ENCODE results near the gene HSD3B7.

The HSD3B7 gene

GRCh38 chr16:30972872-30973271, 12.1 kb upstream of the HSD3B7 start:
- no peaks in the 10 kb centered on the region for H3K4me1 ChIP-seq (ENCODE audit: control insufficient read depth, insufficient read depth, low read length)
- no peaks in the 10 kb centered on the region for H3K27me3 ChIP-seq (ENCODE audit: control insufficient read depth in 1 of 2, insufficient read depth in 2 of 2, low read length in 2 of 2)
- no peak overlapping the region for H3K4me3 ChIP-seq (ENCODE audit: low read length in 2 of 2)

GRCh38 chr16:30974348-30974747, 10.7 kb upstream of the HSD3B7 start:
- no peak overlapping the region for H3K27ac ChIP-seq (ENCODE audit: low read length)
- no peak overlapping the region for H3K4me3 ChIP-seq (ENCODE audit: low read length in 2 of 2)
- H3K9me3 ChIP-seq (ENCODE audit: control insufficient read depth in 2 of 2, low read length in 2 of 2), result no peaks in the 10 kb centered on the region
- no peaks in the 10 kb centered on the region for H3K4me1 ChIP-seq (ENCODE audit: control insufficient read depth, insufficient read depth, low read length)
- peaks cover 57 to 60% of the 10 kb centered on the region in 2 donors for H3K36me3 ChIP-seq (ENCODE audit: control insufficient read depth in 2 of 2, insufficient read depth in 2 of 2, low read length in 2 of 2)
- no peak overlapping the region for H3K9ac ChIP-seq (ENCODE audit: low read length in 2 of 2)
- H3K27me3 ChIP-seq (ENCODE audit: control insufficient read depth in 1 of 2, insufficient read depth in 2 of 2, low read length in 2 of 2), result no peaks in the 10 kb centered on the region

More at GRCh38 chr16:30972872-30973271, 12.1 kb upstream of the HSD3B7 start:
- H3K36me3 ChIP-seq (ENCODE audit: control insufficient read depth in 2 of 2, insufficient read depth in 2 of 2, low read length in 2 of 2), result peaks cover 61 to 62% of the 10 kb centered on the region in 2 donors
- H3K9ac ChIP-seq (ENCODE audit: low read length in 2 of 2), result no peak overlapping the region
- H3K27ac ChIP-seq (ENCODE audit: low read length), result no peak overlapping the region
- no peaks in the 10 kb centered on the region for H3K9me3 ChIP-seq (ENCODE audit: control insufficient read depth in 2 of 2, low read length in 2 of 2)

- Histone ChIP-seq H3K9me3 (ENCODE audit: control insufficient read depth in 2 of 2, low read length in 2 of 2) (no peaks in the 10 kb centered on the region), H3K9ac (ENCODE audit: low read length in 2 of 2) (no peak overlapping the region), H3K4me1 (ENCODE audit: control insufficient read depth, insufficient read depth, low read length) (no peaks in the 10 kb centered on the region), H3K4me3 (ENCODE audit: low read length in 2 of 2) (no peak overlapping the region), H3K36me3 (ENCODE audit: control insufficient read depth in 2 of 2, insufficient read depth in 2 of 2, low read length in 2 of 2) (peaks cover 51 to 54% of the 10 kb centered on the region in 2 donors), H3K27ac (ENCODE audit: low read length) (no peak overlapping the region), H3K27me3 (ENCODE audit: control insufficient read depth in 1 of 2, insufficient read depth in 2 of 2, low read length in 2 of 2) (no peaks in the 10 kb centered on the region)
These were observed 8.5 kb upstream of the HSD3B7 start for GRCh38 chr16:30976486-30976885.

- Histone ChIP-seq H3K9me3 (ENCODE audit: control insufficient read depth in 2 of 2, low read length in 2 of 2) (no peaks in the 10 kb centered on the region), H3K36me3 (ENCODE audit: control insufficient read depth in 2 of 2, insufficient read depth in 2 of 2, low read length in 2 of 2) (peaks cover 46 to 53% of the 10 kb centered on the region in 2 donors), H3K4me1 (ENCODE audit: control insufficient read depth, insufficient read depth, low read length) (no peaks in the 10 kb centered on the region), H3K27ac (ENCODE audit: low read length) (no peak overlapping the region), H3K9ac (ENCODE audit: low read length in 2 of 2) (no peak overlapping the region), H3K4me3 (ENCODE audit: low read length in 2 of 2) (no peak overlapping the region), H3K27me3 (ENCODE audit: control insufficient read depth in 1 of 2, insufficient read depth in 2 of 2, low read length in 2 of 2) (no peaks in the 10 kb centered on the region)
These were observed 7.5 kb upstream of the HSD3B7 start for GRCh38 chr16:30977502-30977901.

- Histone ChIP-seq H3K9ac (ENCODE audit: low read length in 2 of 2) (no peak overlapping the region), H3K27ac (ENCODE audit: low read length) (no peak overlapping the region), H3K9me3 (ENCODE audit: control insufficient read depth in 2 of 2, low read length in 2 of 2) (no peaks in the 10 kb centered on the region), H3K4me3 (ENCODE audit: low read length in 2 of 2) (no peak overlapping the region), H3K36me3 (ENCODE audit: control insufficient read depth in 2 of 2, insufficient read depth in 2 of 2, low read length in 2 of 2) (peaks cover 42 to 48% of the 10 kb centered on the region in 2 donors), H3K4me1 (ENCODE audit: control insufficient read depth, insufficient read depth, low read length) (no peaks in the 10 kb centered on the region), H3K27me3 (ENCODE audit: control insufficient read depth in 1 of 2, insufficient read depth in 2 of 2, low read length in 2 of 2) (no peaks in the 10 kb centered on the region)
These were observed 5.6 kb upstream of the HSD3B7 start for GRCh38 chr16:30979170-30980022.

DNA sequence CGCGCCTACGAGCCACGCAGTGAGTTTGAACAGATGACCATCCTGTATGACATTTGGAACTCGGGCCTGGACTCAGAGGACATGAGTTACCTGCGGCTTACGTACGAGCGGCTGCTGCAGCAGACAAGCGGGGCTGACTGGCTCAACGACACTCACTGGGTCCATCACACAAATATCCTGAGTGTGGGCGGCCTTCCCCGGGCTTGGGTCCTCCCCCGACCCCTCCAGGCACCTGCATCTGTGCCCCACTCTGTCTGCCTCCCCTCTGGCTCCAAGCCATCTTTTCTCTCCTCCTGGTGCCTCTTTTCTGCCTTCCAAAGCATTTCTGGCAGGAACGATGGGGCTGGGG, 5.0 kb upstream of the HSD3B7 start:
- H3K36me3 ChIP-seq (ENCODE audit: control insufficient read depth in 2 of 2, insufficient read depth in 2 of 2, low read length in 2 of 2), result peaks cover 42 to 47% of the 10 kb centered on the region in 2 donors
- H3K9ac ChIP-seq (ENCODE audit: low read length in 2 of 2), result no peak overlapping the region
- H3K4me3 ChIP-seq (ENCODE audit: low read length in 2 of 2), result no peak overlapping the region
- H3K27ac ChIP-seq (ENCODE audit: low read length), result no peak overlapping the region
- no peaks in the 10 kb centered on the region for H3K9me3 ChIP-seq (ENCODE audit: control insufficient read depth in 2 of 2, low read length in 2 of 2)
- peaks cover 1% of the 10 kb centered on the region for H3K4me1 ChIP-seq (ENCODE audit: control insufficient read depth, insufficient read depth, low read length)
- no peaks in the 10 kb centered on the region for H3K27me3 ChIP-seq (ENCODE audit: control insufficient read depth in 1 of 2, insufficient read depth in 2 of 2, low read length in 2 of 2)

DNA sequence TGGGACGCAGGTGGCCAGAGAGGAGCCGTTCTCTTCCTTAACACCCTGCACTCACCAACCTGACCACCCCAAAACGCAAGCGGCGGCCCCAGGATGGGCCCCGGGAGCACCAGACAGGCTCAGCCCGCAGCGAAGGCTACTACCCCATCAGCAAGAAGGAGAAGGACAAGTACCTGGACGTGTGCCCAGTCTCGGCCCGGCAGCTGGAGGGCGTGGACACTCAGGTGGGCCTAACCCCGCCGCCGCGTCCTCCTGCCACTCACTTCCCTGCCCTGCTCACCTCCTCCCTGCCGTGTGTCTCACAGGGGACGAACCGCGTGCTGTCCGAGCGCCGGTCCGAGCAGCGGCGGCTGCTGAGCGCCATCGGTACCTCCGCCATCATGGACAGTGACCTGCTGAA, 4.6 kb upstream of the HSD3B7 start:
- Histone ChIP-seq H3K36me3 (ENCODE audit: control insufficient read depth in 2 of 2, insufficient read depth in 2 of 2, low read length in 2 of 2) (peaks cover 40 to 47% of the 10 kb centered on the region in 2 donors), H3K4me1 (ENCODE audit: control insufficient read depth, insufficient read depth, low read length) (peaks cover 6% of the 10 kb centered on the region), H3K27ac (ENCODE audit: low read length) (no peak overlapping the region), H3K4me3 (ENCODE audit: low read length in 2 of 2) (no peak overlapping the region), H3K9ac (ENCODE audit: low read length in 2 of 2) (no peak overlapping the region), H3K9me3 (ENCODE audit: control insufficient read depth in 2 of 2, low read length in 2 of 2) (no peaks in the 10 kb centered on the region), H3K27me3 (ENCODE audit: control insufficient read depth in 1 of 2, insufficient read depth in 2 of 2, low read length in 2 of 2) (no peaks in the 10 kb centered on the region)

- no peaks in the 10 kb centered on the region for H3K9me3 ChIP-seq (ENCODE audit: control insufficient read depth in 2 of 2, low read length in 2 of 2)
- peaks cover 36 to 43% of the 10 kb centered on the region in 2 donors for H3K36me3 ChIP-seq (ENCODE audit: control insufficient read depth in 2 of 2, insufficient read depth in 2 of 2, low read length in 2 of 2)
- H3K27me3 ChIP-seq (ENCODE audit: control insufficient read depth in 1 of 2, insufficient read depth in 2 of 2, low read length in 2 of 2), result no peaks in the 10 kb centered on the region
- H3K4me1 ChIP-seq (ENCODE audit: control insufficient read depth, insufficient read depth, low read length), result peaks cover 11% of the 10 kb centered on the region
- no peak overlapping the region for H3K4me3 ChIP-seq (ENCODE audit: low read length in 2 of 2)
- no peak overlapping the region for H3K9ac ChIP-seq (ENCODE audit: low read length in 2 of 2)
- H3K27ac ChIP-seq (ENCODE audit: low read length), result no peak overlapping the region
These were observed 4.0 kb upstream of the HSD3B7 start for GRCh38 chr16:30980959-30981358.

DNA sequence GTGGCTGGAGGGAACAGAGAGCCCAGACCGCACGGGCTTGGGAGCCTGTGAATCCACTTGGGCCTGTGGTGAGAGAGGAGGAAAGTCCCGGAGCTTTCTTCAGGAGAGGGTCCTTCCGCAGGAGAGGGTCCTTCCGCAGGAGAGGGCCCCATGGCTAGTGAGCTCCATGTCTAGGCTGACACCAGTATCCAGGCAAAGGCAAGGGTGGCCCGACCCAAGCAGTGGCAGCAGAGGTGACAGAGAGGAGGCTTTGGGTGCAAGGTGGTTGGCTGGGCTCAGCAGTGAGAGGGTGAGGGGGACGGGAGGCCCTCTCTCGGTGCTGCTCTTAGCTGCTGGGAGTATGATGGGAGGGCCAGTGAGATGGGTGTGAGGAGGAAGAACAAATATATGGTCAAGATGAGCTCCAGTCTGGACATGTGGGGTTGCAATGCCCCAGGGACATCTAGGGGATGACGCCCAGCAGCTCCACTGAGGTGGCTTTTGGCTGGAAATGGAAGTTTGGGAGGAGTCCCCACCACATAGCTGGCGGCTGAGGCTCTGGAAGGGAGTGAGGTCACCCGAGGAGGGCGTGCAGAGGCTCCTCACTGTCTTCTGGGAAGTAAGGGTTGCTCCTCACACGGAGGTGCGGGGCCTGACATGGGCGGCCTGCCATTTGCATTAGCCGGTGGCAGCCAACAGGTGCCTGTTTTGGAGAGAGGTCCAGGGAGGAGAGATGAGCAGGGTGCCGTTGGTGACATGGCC, 2.3 kb upstream of the HSD3B7 start:
- H3K27ac ChIP-seq (ENCODE audit: low read length), result no peak overlapping the region
- H3K9ac ChIP-seq (ENCODE audit: low read length in 2 of 2), result no peak overlapping the region
- no peaks in the 10 kb centered on the region for H3K27me3 ChIP-seq (ENCODE audit: control insufficient read depth in 1 of 2, insufficient read depth in 2 of 2, low read length in 2 of 2)
- peaks cover 13% of the 10 kb centered on the region for H3K4me1 ChIP-seq (ENCODE audit: control insufficient read depth, insufficient read depth, low read length)
- peaks cover 20 to 34% of the 10 kb centered on the region in 2 donors for H3K36me3 ChIP-seq (ENCODE audit: control insufficient read depth in 2 of 2, insufficient read depth in 2 of 2, low read length in 2 of 2)
- no peak overlapping the region for H3K4me3 ChIP-seq (ENCODE audit: low read length in 2 of 2)
- no peaks in the 10 kb centered on the region for H3K9me3 ChIP-seq (ENCODE audit: control insufficient read depth in 2 of 2, low read length in 2 of 2)

GRCh38 chr16:30983289-30983889, 1.6 kb upstream of the HSD3B7 start:
- Histone ChIP-seq H3K4me3 (ENCODE audit: low read length in 2 of 2) (no peak overlapping the region), H3K9ac (ENCODE audit: low read length in 2 of 2) (no peak overlapping the region), H3K27ac (ENCODE audit: low read length) (no peak overlapping the region), H3K36me3 (ENCODE audit: control insufficient read depth in 2 of 2, insufficient read depth in 2 of 2, low read length in 2 of 2) (peaks cover 20 to 32% of the 10 kb centered on the region in 2 donors), H3K27me3 (ENCODE audit: control insufficient read depth in 1 of 2, insufficient read depth in 2 of 2, low read length in 2 of 2) (no peaks in the 10 kb centered on the region), H3K9me3 (ENCODE audit: control insufficient read depth in 2 of 2, low read length in 2 of 2) (no peaks in the 10 kb centered on the region), H3K4me1 (ENCODE audit: control insufficient read depth, insufficient read depth, low read length) (peaks cover 13% of the 10 kb centered on the region)

All from stomach smooth muscle (tissue), 2 donors.